ENCODE results near the gene NHSL2.
"Not testable (repeated sequence)": the region's sequence is repeated elsewhere in the genome, so short reads cannot be mapped to it uniquely, and the experiment has no call there.

The NHSL2 gene

GRCh38 chrX:72145181-72145580, 234.5 kb downstream of the NHSL2 start:
- Histone ChIP-seq H3K27me3 (ENCODE audit: insufficient read depth, low read depth, severe bottlenecking) (no peaks in the 10 kb centered on the region), H3K36me3 (peaks cover 24% of the 10 kb centered on the region), H3K9me3 (ENCODE audit: severe bottlenecking) (no peaks in the 10 kb centered on the region), H3K4me3 (ENCODE audit: low read depth, low read length) (no peak overlapping the region), H3K27ac (no peak overlapping the region)
- no peak for DNase-seq
- no peak for TF ChIP-seq CTCF (IDR thresholded peaks at IDR 0.05; ENCODE audit: low read depth, low read length)

- no peak for TF ChIP-seq CTCF (IDR thresholded peaks at IDR 0.05; ENCODE audit: low read depth, low read length)
- DNase-seq = no peak
- no peaks in the 10 kb centered on the region for H3K27me3 ChIP-seq (ENCODE audit: insufficient read depth, low read depth, severe bottlenecking)
- no peaks in the 10 kb centered on the region for H3K9me3 ChIP-seq (ENCODE audit: severe bottlenecking)
- H3K4me3 ChIP-seq (ENCODE audit: low read depth, low read length) = no peak overlapping the region
- H3K27ac ChIP-seq = no peak overlapping the region
- H3K36me3 ChIP-seq = peaks cover 14% of the 10 kb centered on the region
Measured at GRCh38 chrX:72146527-72146926, 235.9 kb downstream of the NHSL2 start.

GRCh38 chrX:72158773-72159172, 248.1 kb downstream of the NHSL2 start:
- no peak for TF ChIP-seq CTCF (IDR thresholded peaks at IDR 0.05; ENCODE audit: low read depth, low read length)
- H3K27me3 ChIP-seq (ENCODE audit: insufficient read depth, low read depth, severe bottlenecking) = no peaks in the 10 kb centered on the region
- no peak for DNase-seq
- H3K4me3 ChIP-seq (ENCODE audit: low read depth, low read length) = no peak overlapping the region
- H3K9me3 ChIP-seq (ENCODE audit: severe bottlenecking) = peaks cover 5% of the 10 kb centered on the region
- no peak overlapping the region for H3K27ac ChIP-seq
- no peaks in the 10 kb centered on the region for H3K36me3 ChIP-seq

GRCh38 chrX:72159769-72160168, 249.1 kb downstream of the NHSL2 start:
- no peak for TF ChIP-seq CTCF (IDR thresholded peaks at IDR 0.05; ENCODE audit: low read depth, low read length)
- H3K9me3 ChIP-seq (ENCODE audit: severe bottlenecking) = peaks cover 5% of the 10 kb centered on the region
- no peaks in the 10 kb centered on the region for H3K36me3 ChIP-seq
- no peak overlapping the region for H3K4me3 ChIP-seq (ENCODE audit: low read depth, low read length)
- DNase-seq = no peak
- no peak overlapping the region for H3K27ac ChIP-seq
- H3K27me3 ChIP-seq (ENCODE audit: insufficient read depth, low read depth, severe bottlenecking) = no peaks in the 10 kb centered on the region

GRCh38 chrX:72165551-72165950, 254.9 kb downstream of the NHSL2 start:
- DNase-seq = no peak
- no peaks in the 10 kb centered on the region for H3K36me3 ChIP-seq
- no peaks in the 10 kb centered on the region for H3K9me3 ChIP-seq (ENCODE audit: severe bottlenecking)
- no peaks in the 10 kb centered on the region for H3K27me3 ChIP-seq (ENCODE audit: insufficient read depth, low read depth, severe bottlenecking)
- H3K27ac ChIP-seq = no peak overlapping the region
- no peak overlapping the region for H3K4me3 ChIP-seq (ENCODE audit: low read depth, low read length)
- TF ChIP-seq CTCF (IDR thresholded peaks at IDR 0.05; ENCODE audit: low read depth, low read length) = no peak

GRCh38 chrX:72169008-72169728, 258.5 kb downstream of the NHSL2 start:
- Histone ChIP-seq H3K9me3 (ENCODE audit: severe bottlenecking) (no peaks in the 10 kb centered on the region), H3K27ac (no peak overlapping the region), H3K4me3 (ENCODE audit: low read depth, low read length) (no peak overlapping the region), H3K27me3 (ENCODE audit: insufficient read depth, low read depth, severe bottlenecking) (no peaks in the 10 kb centered on the region), H3K36me3 (no peaks in the 10 kb centered on the region)
- DNase-seq = no peak
- TF ChIP-seq CTCF (IDR thresholded peaks at IDR 0.05; ENCODE audit: low read depth, low read length) = no peak

- H3K9me3 ChIP-seq (ENCODE audit: severe bottlenecking); H3K4me3 ChIP-seq (ENCODE audit: low read depth, low read length); H3K27me3 ChIP-seq (ENCODE audit: insufficient read depth, low read depth, severe bottlenecking); DNase-seq; H3K36me3 ChIP-seq; H3K27ac ChIP-seq: not testable (repeated sequence)
Measured at GRCh38 chrX:72176289-72176688, 265.6 kb downstream of the NHSL2 start.

All from WERI-Rb-1 (cell line).